Measurements from ENCODE around the gene CCDC12.

Gene CCDC12

DNA sequence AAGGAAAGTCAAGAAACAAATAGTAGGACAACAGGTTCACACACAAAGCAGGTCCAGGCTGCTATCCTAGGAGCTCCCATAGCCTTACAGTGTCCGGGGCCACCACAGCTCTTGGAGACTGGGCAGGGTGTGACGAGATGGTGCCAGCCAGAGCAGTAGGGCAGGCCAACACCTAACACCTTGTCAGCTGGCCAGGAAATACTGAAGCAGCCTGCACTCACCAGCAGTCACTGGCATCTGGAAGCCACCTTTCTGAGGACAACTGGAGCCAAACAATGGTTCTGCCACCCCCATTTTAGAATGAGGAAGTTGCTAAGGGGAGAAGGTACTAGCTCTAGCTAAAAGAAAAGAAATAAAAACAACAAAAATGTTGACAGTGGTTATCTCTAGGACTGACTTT is 47.2 kb downstream of the CCDC12 start:
- TF ChIP-seq CTCF (IDR thresholded peaks at IDR 0.05) = no peak
- no peak for TF ChIP-seq ZFX (IDR thresholded peaks at IDR 0.05; ENCODE audit: borderline replicate concordance)
- H3K27ac ChIP-seq = no peak overlapping the region

GRCh38 chr3:46928282-46928681 is 48.3 kb downstream of the CCDC12 start:
- no peak for TF ChIP-seq CTCF (IDR thresholded peaks at IDR 0.05)
- no peak for TF ChIP-seq ZFX (IDR thresholded peaks at IDR 0.05; ENCODE audit: borderline replicate concordance)
- no peak overlapping the region for H3K27ac ChIP-seq

GRCh38 chr3:46927718-46928073 is 48.8 kb downstream of the CCDC12 start:
- TF ChIP-seq ZFX (IDR thresholded peaks at IDR 0.05; ENCODE audit: borderline replicate concordance) = no peak
- TF ChIP-seq CTCF (IDR thresholded peaks at IDR 0.05) = no peak
- H3K27ac ChIP-seq = no peak overlapping the region

DNA sequence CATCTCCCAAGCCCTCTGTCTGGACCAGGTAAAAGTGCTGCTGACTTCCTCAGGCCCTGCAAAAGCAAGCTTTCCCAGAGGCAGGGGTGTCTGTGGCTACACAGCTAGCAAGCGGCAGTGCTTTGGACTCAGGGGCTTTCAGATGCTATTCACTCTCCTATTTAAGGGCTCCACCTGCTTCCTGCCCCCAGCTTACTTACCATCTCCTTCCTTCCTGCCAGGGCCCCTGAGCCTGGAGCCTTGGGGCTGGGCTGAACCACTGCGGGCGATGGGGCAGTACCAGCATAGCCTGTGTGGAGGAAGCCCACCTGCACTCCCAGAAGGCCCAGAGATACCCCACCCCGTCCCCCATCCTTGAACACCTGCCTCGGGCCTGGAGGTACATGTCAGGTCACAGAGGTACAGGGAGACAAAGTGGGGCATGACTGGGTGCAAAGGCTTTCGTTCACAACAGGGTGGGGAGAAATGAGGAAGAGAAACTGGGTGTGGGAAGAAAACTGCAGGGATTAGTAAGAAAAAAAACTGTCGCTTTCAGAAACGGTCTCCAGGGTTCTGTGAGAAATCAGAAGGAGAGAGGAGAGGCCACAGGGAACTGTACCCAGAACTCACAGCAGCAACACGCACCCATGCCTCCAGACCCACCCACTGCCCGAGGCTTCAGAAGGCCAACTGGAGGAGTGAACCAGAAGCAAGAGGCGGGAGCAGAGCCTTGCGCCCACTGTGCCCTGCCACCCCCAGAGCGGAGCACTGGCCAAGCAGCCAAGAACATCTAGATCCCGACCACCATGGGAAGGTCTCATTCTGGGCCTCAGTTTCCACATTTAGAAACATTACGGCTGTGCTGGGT is 49.5 kb downstream of the CCDC12 start:
- TF ChIP-seq CTCF (IDR thresholded peaks at IDR 0.05) (no peak), ZFX (IDR thresholded peaks at IDR 0.05; ENCODE audit: borderline replicate concordance) (no peak)

GRCh38 chr3:46926447-46926846 is 50.1 kb downstream of the CCDC12 start:
- H3K27ac ChIP-seq = no peak overlapping the region
- TF ChIP-seq CTCF (IDR thresholded peaks at IDR 0.05) = no peak
- no peak for TF ChIP-seq ZFX (IDR thresholded peaks at IDR 0.05; ENCODE audit: borderline replicate concordance)

More for the DNA sequence above, 49.5 kb downstream of the CCDC12 start:
- no peak overlapping the region for H3K27ac ChIP-seq

DNA sequence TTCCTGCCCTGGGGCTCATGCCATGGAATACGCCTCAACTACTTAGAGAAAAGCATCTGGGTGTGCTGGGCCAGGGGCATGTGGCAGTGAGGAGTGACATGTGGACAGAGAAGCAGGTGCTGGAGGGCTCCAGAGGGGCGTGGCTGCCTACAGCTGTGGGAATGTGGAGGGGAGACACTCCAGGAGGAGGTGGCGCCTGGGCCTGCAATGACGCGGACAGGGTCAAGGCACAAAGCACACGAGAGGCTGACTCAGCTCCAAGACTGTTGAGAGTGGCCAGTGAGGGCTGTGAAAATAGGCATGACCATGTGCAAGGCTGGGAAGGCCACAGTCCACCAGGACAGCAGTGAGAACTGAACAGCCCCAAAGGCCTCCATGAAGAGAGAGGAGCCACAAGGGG is 50.5 kb downstream of the CCDC12 start:
- TF ChIP-seq CTCF (IDR thresholded peaks at IDR 0.05) = no peak
- no peak for TF ChIP-seq ZFX (IDR thresholded peaks at IDR 0.05; ENCODE audit: borderline replicate concordance)
- no peak overlapping the region for H3K27ac ChIP-seq

DNA sequence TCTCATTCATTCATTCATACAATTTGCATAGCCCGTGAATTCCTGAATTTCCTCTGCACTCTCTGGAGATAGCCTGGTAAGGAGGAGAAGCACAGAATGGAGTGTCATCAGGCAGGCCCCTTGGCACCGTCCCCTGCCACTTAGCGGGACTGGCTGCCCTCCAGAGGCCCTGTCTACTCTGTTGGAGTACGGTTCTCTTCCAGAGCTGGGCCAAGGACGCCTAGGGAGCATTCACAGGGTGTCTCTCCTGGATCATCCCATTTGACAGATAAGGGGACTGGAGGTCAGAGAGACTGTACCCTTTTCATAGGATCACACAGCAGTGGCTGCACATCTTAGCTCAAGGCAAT is 51.0 kb downstream of the CCDC12 start:
- H3K27ac ChIP-seq = no peak overlapping the region

More for the DNA sequence above, 51.0 kb downstream of the CCDC12 start:
- TF ChIP-seq ZFX (IDR thresholded peaks at IDR 0.05; ENCODE audit: borderline replicate concordance) (no peak), CTCF (IDR thresholded peaks at IDR 0.05) (no peak)
